HG03432 (cell line): Measurements from ENCODE around the gene NELFB.

Source experiments
- ATAC-seq: cut with Tn5 transposase; IDR thresholded peaks from one replicate; pipeline ENCODE4 v1.9.1; 2021; ENCODE audit warnings: mild to moderate bottlenecking, moderate library complexity; ENCODE audit not compliant: unreplicated experiment

Gene NELFB

GRCh38 chr9:137267933-137268355 lies 12.8 kb downstream of the NELFB start:
- ATAC-seq: no peak

- ATAC-seq: no peak
These were observed 13.5 kb downstream of the NELFB start for GRCh38 chr9:137268538-137269201.

GRCh38 chr9:137269231-137269772 lies 14.2 kb downstream of the NELFB start:
- no peak for ATAC-seq

GRCh38 chr9:137270929-137271695 lies 16.0 kb downstream of the NELFB start:
- ATAC-seq: no peak

- no peak for ATAC-seq
These were observed 16.6 kb downstream of the NELFB start for GRCh38 chr9:137271696-137272076.

GRCh38 chr9:137272241-137273094 lies 17.3 kb downstream of the NELFB start:
- no peak for ATAC-seq

- no peak for ATAC-seq
These were observed 18.0 kb downstream of the NELFB start for GRCh38 chr9:137273095-137273490.

- no peak for ATAC-seq
These were observed 18.6 kb downstream of the NELFB start for GRCh38 chr9:137273611-137274320.

- ATAC-seq: no peak
These were observed 20.1 kb downstream of the NELFB start for GRCh38 chr9:137275203-137275587.

GRCh38 chr9:137275588-137276472 lies 20.7 kb downstream of the NELFB start:
- ATAC-seq: no peak

- ATAC-seq: no peak
These were observed 21.6 kb downstream of the NELFB start for GRCh38 chr9:137276473-137277328.

- ATAC-seq: peak; percentile 68
These were observed 22.4 kb downstream of the NELFB start, which contains the start of gene TOR4A for GRCh38 chr9:137277329-137278041. Gene TOR4A, plus strand, starts transcription at chr9:137277726. Its CDS starts 964 bp downstream, at chr9:137278690.

- peak; percentile 11 for ATAC-seq
These were observed 23.1 kb downstream of the NELFB start for GRCh38 chr9:137278061-137278701.

- ATAC-seq: no peak
These were observed 23.9 kb downstream of the NELFB start for GRCh38 chr9:137278721-137279711.

GRCh38 chr9:137279741-137280473 lies 24.8 kb downstream of the NELFB start:
- ATAC-seq: no peak
